Astrocyte of the cerebellum (primary cell): Measurements from ENCODE around the gene VPS13D.

Source experiments
- DNase-seq: peaks from one replicate; pipeline ENCODE4 v3.0.0-alpha.2; 2011; ENCODE audit warnings: low read depth
- H3K4me3 ChIP-seq: 2 replicates; pipeline ENCODE4 v1.5.1; 2011; ENCODE audit warnings: mild to moderate bottlenecking, low read depth, low read length, moderate library complexity
- in situ Hi-C: cut with HindIII; loops from 2 replicates; pipeline ENCODE4 v1.10.0; 2017; ENCODE audit warnings: low sequenced_read_pairs
- TF ChIP-seq, protein P1 (sequence below): IDR thresholded peaks from 2 replicates; pipeline ENCODE4 v1.5.1; 2012; ENCODE audit warnings: low read length, low read depth, moderate library complexity, mild to moderate bottlenecking; ENCODE audit errors: missing control alignments

VPS13D gene

DNA sequence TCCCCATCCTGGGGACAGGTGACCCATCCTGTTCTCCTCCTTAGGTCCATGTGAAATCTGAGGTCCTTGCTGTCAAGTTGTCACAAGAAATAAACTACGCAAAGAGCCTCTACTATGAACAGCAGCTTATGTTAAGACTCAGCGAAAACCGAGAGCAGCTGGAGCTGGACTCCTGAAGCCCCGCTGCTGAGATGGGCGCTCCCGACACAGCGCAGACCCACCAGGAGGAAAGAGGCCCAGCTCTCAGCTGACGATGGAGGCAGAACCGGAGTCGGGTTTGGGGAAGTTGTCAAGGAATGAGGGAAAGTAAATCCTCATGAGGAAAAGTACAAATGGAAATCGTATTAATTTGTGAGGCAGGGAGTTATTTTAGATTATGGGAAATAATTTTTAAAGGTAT is 279.0 kb downstream of the VPS13D start:
- no peak overlapping the region for H3K4me3 ChIP-seq
- no peak for DNase-seq

DNA sequence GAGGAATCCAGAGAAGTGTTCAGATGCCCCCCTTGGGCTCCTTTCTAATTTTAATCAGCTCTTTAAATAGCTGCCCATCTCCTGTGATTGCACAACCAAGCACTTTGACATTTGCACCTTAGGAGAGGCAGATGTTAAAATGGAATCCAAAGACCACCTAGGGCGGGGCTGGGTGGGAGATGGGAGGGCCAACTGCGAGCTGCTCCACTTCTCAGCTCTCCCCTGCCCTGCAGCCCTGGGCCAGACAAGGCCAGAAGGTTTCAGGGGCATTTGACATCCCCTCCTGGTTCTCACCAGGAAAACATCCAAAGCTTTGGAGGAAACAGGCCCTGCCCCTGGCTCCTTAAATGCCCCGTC is 281.3 kb downstream of the VPS13D start:
- in situ Hi-C loops = no loop called here
- H3K4me3 ChIP-seq = no peak overlapping the region
- TF ChIP-seq, protein P1, sequence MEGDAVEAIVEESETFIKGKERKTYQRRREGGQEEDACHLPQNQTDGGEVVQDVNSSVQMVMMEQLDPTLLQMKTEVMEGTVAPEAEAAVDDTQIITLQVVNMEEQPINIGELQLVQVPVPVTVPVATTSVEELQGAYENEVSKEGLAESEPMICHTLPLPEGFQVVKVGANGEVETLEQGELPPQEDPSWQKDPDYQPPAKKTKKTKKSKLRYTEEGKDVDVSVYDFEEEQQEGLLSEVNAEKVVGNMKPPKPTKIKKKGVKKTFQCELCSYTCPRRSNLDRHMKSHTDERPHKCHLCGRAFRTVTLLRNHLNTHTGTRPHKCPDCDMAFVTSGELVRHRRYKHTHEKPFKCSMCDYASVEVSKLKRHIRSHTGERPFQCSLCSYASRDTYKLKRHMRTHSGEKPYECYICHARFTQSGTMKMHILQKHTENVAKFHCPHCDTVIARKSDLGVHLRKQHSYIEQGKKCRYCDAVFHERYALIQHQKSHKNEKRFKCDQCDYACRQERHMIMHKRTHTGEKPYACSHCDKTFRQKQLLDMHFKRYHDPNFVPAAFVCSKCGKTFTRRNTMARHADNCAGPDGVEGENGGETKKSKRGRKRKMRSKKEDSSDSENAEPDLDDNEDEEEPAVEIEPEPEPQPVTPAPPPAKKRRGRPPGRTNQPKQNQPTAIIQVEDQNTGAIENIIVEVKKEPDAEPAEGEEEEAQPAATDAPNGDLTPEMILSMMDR = no peak
- no peak for DNase-seq

More for the DNA sequence above, 279.0 kb downstream of the VPS13D start:
- in situ Hi-C loops = no loop called here
- TF ChIP-seq, protein P1 = no peak

- DNase-seq = no peak
- no peak overlapping the region for H3K4me3 ChIP-seq
- in situ Hi-C loops = no loop called here
- TF ChIP-seq, protein P1 = no peak
Measured at GRCh38 chr1:12511516-12512468, 282.0 kb downstream of the VPS13D start.

DNA sequence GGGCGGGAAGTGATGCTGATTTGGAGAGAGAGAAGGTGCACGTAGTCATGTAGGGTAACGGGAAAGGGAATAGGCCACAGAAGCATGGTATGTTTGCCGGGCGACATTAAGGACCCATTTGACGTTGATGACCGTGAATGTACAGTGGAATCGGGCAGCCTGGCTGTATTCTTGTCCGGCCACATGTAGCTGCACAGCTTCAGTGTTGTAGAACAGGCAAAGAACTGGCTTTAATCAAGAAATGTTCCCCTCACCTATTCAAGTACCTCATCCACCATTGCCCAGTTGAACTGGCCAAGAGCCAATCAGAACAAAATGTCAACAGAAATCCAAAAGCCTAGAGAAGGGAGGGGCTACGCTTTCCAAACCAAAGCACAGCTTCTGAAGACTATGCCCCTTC is 283.4 kb downstream of the VPS13D start:
- H3K4me3 ChIP-seq = no peak overlapping the region
- in situ Hi-C loops = no loop called here
- TF ChIP-seq, protein P1 = no peak
- DNase-seq = no peak

- in situ Hi-C loops = no loop called here
- TF ChIP-seq, protein P1 = no peak
- no peak for DNase-seq
- no peak overlapping the region for H3K4me3 ChIP-seq
Measured at GRCh38 chr1:12514590-12514989, 284.8 kb downstream of the VPS13D start.

DNA sequence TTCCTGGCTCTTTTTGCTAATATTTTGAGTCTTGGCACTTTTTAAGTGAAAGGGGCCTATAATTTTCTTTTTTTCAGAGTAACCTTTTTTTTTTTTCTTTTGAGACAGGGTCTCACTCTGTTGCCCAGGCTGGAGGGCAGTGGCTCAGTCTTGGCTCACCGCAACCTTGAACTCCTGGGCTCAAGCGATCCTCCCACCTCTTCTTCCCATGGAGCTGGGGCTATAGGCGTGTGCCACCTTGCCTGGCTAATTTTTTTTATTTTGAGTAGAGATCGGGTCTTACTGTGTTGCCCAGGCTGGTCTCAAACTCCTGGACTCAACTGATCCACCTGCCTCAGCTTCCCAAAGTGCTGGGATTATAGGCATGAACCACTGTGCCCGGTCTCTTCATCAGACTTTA is 285.4 kb downstream of the VPS13D start:
- in situ Hi-C loops = no loop called here
- TF ChIP-seq, protein P1 = no peak
- DNase-seq = no peak
- H3K4me3 ChIP-seq = no peak overlapping the region
